HT-29 (cell line): Measurements from ENCODE around the gene RMC1. TPM values are rescaled to one million over a fixed set of nuclear protein-coding genes. Genes with fewer than 3 reads are reported as not detected.

Experiments used
- small RNA-seq: library from RNA; depleted of rRNA; stranded (forward); fragments of <200 nt; gene quantifications from one replicate; pipeline ENCODE3, GENCODE V24; 2014
- total RNA-seq: library from RNA; depleted of rRNA; stranded (reverse); fragments of >200 nt; shearing (Covaris generic); gene quantifications from 2 replicates; pipeline ENCODE4 v1.2.3, GENCODE V29; 2014; rRNA removed

RMC1 gene
- total RNA-seq, 1 experiment from 2014 or later = 11.6 TPM

Small RNA genes lying within 50 kb of the gene (small RNA-seq; reads per million reads assigned to genes)
- gene AC026634.1 (not detected), gene RF00019 (not detected)

Other genes starting within 250 kb of the RMC1 start
- 13.5 and 14.2 TPM in 2 replicates for gene RIOK3, start 50.2 kb upstream of the RMC1 start, total RNA-seq
- 35.7 and 48.5 TPM in 2 replicates for gene NPC1, start 83.0 kb downstream of the RMC1 start, total RNA-seq
- gene ANKRD29, start 159.4 kb downstream of the RMC1 start, total RNA-seq = 3.1 and 7.4 TPM in 2 replicates
- 8.6 and 9.5 TPM in 2 replicates for gene LAMA3, start 185.9 kb downstream of the RMC1 start, total RNA-seq